GM21447 (cell line): ENCODE data around the gene MLXIP.

Experiments used
- ATAC-seq: cut with Tn5 transposase; IDR thresholded peaks from one replicate; pipeline ENCODE4 v1.9.1; 2021; ENCODE audit not compliant: unreplicated experiment

Gene MLXIP

GRCh38 chr12:122079033-122079531 is 526 bp downstream of the MLXIP start:
- ATAC-seq, result peak; percentile 12

- no peak for ATAC-seq
Observed at GRCh38 chr12:122079532-122080081, 1.1 kb downstream of the MLXIP start.

- ATAC-seq, result no peak
Observed at GRCh38 chr12:122080149-122081082, 1.9 kb downstream of the MLXIP start.

- no peak for ATAC-seq
Observed at GRCh38 chr12:122081083-122081696, 2.6 kb downstream of the MLXIP start.

- peak; percentile 59 for ATAC-seq
Observed at GRCh38 chr12:122081697-122082221, 3.2 kb downstream of the MLXIP start.

GRCh38 chr12:122082621-122083356 is 4.2 kb downstream of the MLXIP start:
- no peak for ATAC-seq

GRCh38 chr12:122084857-122085405 is 6.4 kb downstream of the MLXIP start:
- no peak for ATAC-seq

GRCh38 chr12:122085591-122085990 is 7.0 kb downstream of the MLXIP start:
- no peak for ATAC-seq

GRCh38 chr12:122086116-122086515 is 7.6 kb downstream of the MLXIP start:
- no peak for ATAC-seq

- ATAC-seq, result no peak
Observed at GRCh38 chr12:122086641-122087285, 8.2 kb downstream of the MLXIP start.

GRCh38 chr12:122087431-122088178 is 9.0 kb downstream of the MLXIP start:
- no peak for ATAC-seq

GRCh38 chr12:122088179-122088810 is 9.7 kb downstream of the MLXIP start:
- no peak for ATAC-seq

GRCh38 chr12:122089077-122089476 is 10.5 kb downstream of the MLXIP start:
- no peak for ATAC-seq

GRCh38 chr12:122090759-122091515 is 12.4 kb downstream of the MLXIP start:
- ATAC-seq, result no peak

GRCh38 chr12:122093098-122093883 is 14.7 kb downstream of the MLXIP start:
- ATAC-seq, result no peak

GRCh38 chr12:122094137-122094734 is 15.7 kb downstream of the MLXIP start:
- ATAC-seq, result no peak
